HCT116 (cell line): ENCODE results near the gene PRPF31. TPM values are rescaled to one million over a fixed set of nuclear protein-coding genes. Genes with fewer than 3 reads are reported as not detected.

Experiments used
- ATAC-seq: fragments of 200-7000 bp; cut with Tn5 transposase; 2 replicates; pipeline ENCODE4 v1.9.1; 2020; ENCODE audit warnings: mild to moderate bottlenecking, moderate library complexity
- BruUV-seq: library from RNA; stranded (reverse); fragments of 400-500 nt; replicated peaks from 2 replicates; lab custom pipeline; 2021; lab: Mats Ljungman, UMichigan
- CTCF ChIA-PET: fragments of 300-600 bp; sonication (Branson Sonifier 250); formaldehyde crosslinking; loops from one replicate; lab custom pipeline; 2021; ENCODE audit warnings: antibody characterized with exemption; lab: Charles Lee
- POLR2A ChIA-PET: fragments of 300-600, 350-600 bp; sonication (Branson Sonifier 250); formaldehyde crosslinking; loops from one replicate; lab custom pipeline; 2021; ENCODE audit warnings: antibody characterized with exemption; lab: Charles Lee
- RAD21 ChIA-PET, 2 experiments: fragments of 300-600 bp; sonication (Branson Sonifier 250); formaldehyde crosslinking; loops; one replicate each; lab custom pipeline; 2023; ENCODE audit warnings: low total read pairs in 2 of 2; ENCODE audit not compliant: uncharacterized antibody in 2 of 2, unreplicated experiment in 2 of 2, low non-redundant PET in 1 of 2; lab: Charles Lee
- DNase-seq: peaks from one replicate; pipeline ENCODE4 v3.0.0-alpha.2; 2010; ENCODE audit warnings: low read depth, low spot score
- H2AFZ ChIP-seq: fragments of 200-600 bp; shearing (Covaris generic), sonication (generic); 2 replicates; pipeline ENCODE4 v1.6.1; 2017; ENCODE audit warnings: low read depth, mixed run types, mixed read lengths, antibody characterized with exemption, low read length; ENCODE audit not compliant: poor library complexity, severe bottlenecking
- H3K27ac ChIP-seq: 2 replicates; pipeline ENCODE4 v1.5.1; 2012; ENCODE audit warnings: low read depth, low read length
- H3K27me3 ChIP-seq: fragments of 200-600 bp; sonication (generic); 2 replicates; pipeline ENCODE4 v1.6.1; 2016; ENCODE audit warnings: mixed run types, low read length, mixed read lengths; ENCODE audit not compliant: insufficient read depth
- H3K36me3 ChIP-seq, 2 experiments: fragments of 200-500 bp in 1 of 2; fragments of 200-600 bp in 1 of 2; sonication (Bioruptor generic) in 1 of 2; sonication (generic) in 1 of 2; 2 replicates each; pipeline versions ENCODE4 v1.5.1 to v1.6.1; 2014 to 2016; ENCODE audit warnings: low read length in 2 of 2, inconsistent platforms in 1 of 2, mixed read lengths in 1 of 2, mixed run types in 1 of 2; ENCODE audit not compliant: insufficient read depth in 2 of 2, control insufficient read depth in 1 of 2
- H3K4me1 ChIP-seq, 2 experiments: fragments of 200-600 bp in 1 of 2; sonication (generic) in 1 of 2; 2 replicates each; pipeline versions ENCODE4 v1.5.1 to v1.6.1; 2012 to 2017; ENCODE audit warnings: low read length in 2 of 2, inconsistent platforms in 1 of 2, mild to moderate bottlenecking in 1 of 2, mixed read lengths in 1 of 2, mixed run types in 1 of 2, moderate library complexity in 1 of 2; ENCODE audit not compliant: insufficient read depth in 2 of 2, control insufficient read depth in 1 of 2
- H3K4me2 ChIP-seq: fragments of 200-600 bp; sonication (generic); 2 replicates; pipeline ENCODE4 v1.6.1; 2017; ENCODE audit warnings: mixed run types, low read length, mixed read lengths
- H3K4me3 ChIP-seq, 2 experiments: fragments of 200-600 bp in 1 of 2; sonication (generic) in 1 of 2; replicated peaks in 1 of 2; 2 replicates each; pipeline ENCODE4 v1.5.1; 2011 to 2016; ENCODE audit warnings: low read length in 2 of 2, control low read depth in 1 of 2, low read depth in 1 of 2, mild to moderate bottlenecking in 1 of 2, mixed read lengths in 1 of 2, mixed run types in 1 of 2
- H3K79me2 ChIP-seq: fragments of 200-600 bp; sonication (generic); 2 replicates; pipeline ENCODE4 v1.6.1; 2017; ENCODE audit warnings: mild to moderate bottlenecking, mixed run types, low read length, moderate library complexity, mixed read lengths; ENCODE audit not compliant: insufficient read depth
- H3K9ac ChIP-seq: fragments of 200-600 bp; sonication (generic); 2 replicates; pipeline ENCODE4 v1.6.1; 2016; ENCODE audit warnings: low read length, mixed read lengths
- H3K9me2 ChIP-seq: fragments of 200-600 bp; sonication (generic), shearing (Covaris generic); 2 replicates; pipeline ENCODE4 v1.6.1; 2017; ENCODE audit warnings: mixed run types, mild to moderate bottlenecking, moderate library complexity; ENCODE audit not compliant: insufficient read depth
- H3K9me3 ChIP-seq, 2 experiments: fragments of 200-500 bp in 1 of 2; fragments of 200-600 bp in 1 of 2; sonication (Bioruptor generic) in 1 of 2; sonication (generic) in 1 of 2; 2 replicates each; pipeline ENCODE4 v1.6.1; 2014 to 2017; ENCODE audit warnings: low read length in 2 of 2, mixed read lengths in 2 of 2, inconsistent platforms in 1 of 2, low read depth in 1 of 2, mild to moderate bottlenecking in 1 of 2, mixed run types in 1 of 2, moderate library complexity in 1 of 2; ENCODE audit not compliant: control insufficient read depth in 1 of 2, insufficient read depth in 1 of 2
- H4K20me1 ChIP-seq: fragments of 200-600 bp; sonication (generic), shearing (Covaris generic); 2 replicates; pipeline ENCODE4 v1.6.1; 2017; ENCODE audit warnings: mixed run types, mild to moderate bottlenecking, moderate library complexity; ENCODE audit not compliant: insufficient read depth
- ATF3 ChIP-seq: IDR thresholded peaks from 2 replicates; pipeline ENCODE4 v1.6.1; 2012
- CBX3 ChIP-seq: IDR thresholded peaks from 2 replicates; pipeline ENCODE4 v1.6.1; 2012; ENCODE audit warnings: low read depth
- CEBPB ChIP-seq: IDR thresholded peaks from 2 replicates; pipeline ENCODE4 v1.6.1; 2012; ENCODE audit warnings: low read depth
- CTCF ChIP-seq, 3 experiments: fragments of 200-600 bp in 1 of 3; sonication (generic) in 1 of 3; IDR thresholded peaks in 2 of 3; conservative IDR thresholded peaks in 1 of 3; 2 replicates each; pipeline ENCODE4 v1.5.1; 2012 to 2017; ENCODE audit warnings: low read depth in 2 of 3, low read length in 2 of 3, antibody characterized with exemption in 1 of 3, borderline replicate concordance in 1 of 3, control low read depth in 1 of 3, mild to moderate bottlenecking in 1 of 3, mixed read lengths in 1 of 3, mixed run types in 1 of 3, moderate library complexity in 1 of 3; ENCODE audit not compliant: insufficient read depth in 1 of 3
- EGR1 ChIP-seq: IDR thresholded peaks from 2 replicates; pipeline ENCODE4 v1.6.1; 2012; ENCODE audit warnings: low read depth
- ELF1 ChIP-seq: IDR thresholded peaks from 2 replicates; pipeline ENCODE4 v1.6.1; 2012; ENCODE audit warnings: low read depth, borderline replicate concordance
- EZH2phosphoT487 ChIP-seq: fragments of 200-600 bp; IDR thresholded peaks from 2 replicates; pipeline ENCODE4 v1.6.1; 2018; ENCODE audit warnings: antibody characterized with exemption, borderline replicate concordance
- POLR2A ChIP-seq: IDR thresholded peaks from 2 replicates; pipeline ENCODE4 v1.7.0; 2011; ENCODE audit warnings: borderline replicate concordance; ENCODE audit not compliant: insufficient read depth, insufficient read length; ENCODE audit errors: extremely low read depth
- POLR2AphosphoS5 ChIP-seq: IDR thresholded peaks from 2 replicates; pipeline ENCODE4 v1.6.1; 2011; ENCODE audit warnings: mild to moderate bottlenecking, low read depth, low read length, moderate library complexity
- SP1 ChIP-seq: IDR thresholded peaks from 2 replicates; pipeline ENCODE4 v1.6.1; 2012; ENCODE audit warnings: low read depth
- TCF7L2 ChIP-seq: IDR thresholded peaks from 2 replicates; pipeline ENCODE4 v1.7.0; 2011; ENCODE audit warnings: borderline replicate concordance, inconsistent platforms; ENCODE audit not compliant: insufficient read depth, insufficient read length; ENCODE audit errors: extremely low read depth
- YY1 ChIP-seq: IDR thresholded peaks from 2 replicates; pipeline ENCODE4 v1.6.1; 2011; ENCODE audit warnings: low read length, low read depth, moderate library complexity, mild to moderate bottlenecking; ENCODE audit not compliant: insufficient replicate concordance; ENCODE audit errors: extremely low read depth
- ZBTB33 ChIP-seq: IDR thresholded peaks from 2 replicates; pipeline ENCODE4 v1.6.1; 2011; ENCODE audit warnings: mild to moderate bottlenecking, low read length, moderate library complexity; ENCODE audit not compliant: insufficient replicate concordance; ENCODE audit errors: extremely low read depth
- ZNF274 ChIP-seq: fragments of 200-500 bp; sonication (Bioruptor generic); IDR thresholded peaks from 2 replicates; pipeline ENCODE4 v1.6.1; 2014; ENCODE audit warnings: mild to moderate bottlenecking, low read depth, low read length, inconsistent platforms
- intact Hi-C: fragments of 100-400 bp; cut with micrococcal nuclease; formaldehyde crosslinking; loops from 2 replicates; pipeline ENCODE4 v1.10.0; 2022
- total RNA-seq: library from RNA; stranded (reverse); gene quantifications from one replicate; pipeline ENCODE4 v1.2.1, GENCODE V29; 2021; ENCODE audit not compliant: unreplicated experiment

Gene PRPF31
- total RNA-seq, 1 experiment from 2014 or later, result 99.0 TPM

GRCh38 chr19:54142166-54142780 is 26.7 kb downstream of the PRPF31 start (continued):
- no peak for TF ChIP-seq ZBTB33

- Histone ChIP-seq H4K20me1 (no peaks in the 10 kb centered on the region), H3K4me3 (no peak overlapping the region), H3K9ac (no peak overlapping the region), H3K27me3 (no peaks in the 10 kb centered on the region), H3K36me3 (peaks cover 62 to 72% of the 10 kb centered on the region in 2 experiments; a peak in 3 of 4 replicates), H3K9me2 (no peaks in the 10 kb centered on the region), H3K4me2 (no peak overlapping the region), H3K27ac (no peak overlapping the region), H2AFZ (no peak overlapping the region), H3K79me2 (peaks cover 34% of the 10 kb centered on the region), H3K4me1 (no peaks in the 10 kb centered on the region), H3K9me3 (no peaks in the 10 kb centered on the region)
- ChIA-PET CTCF (no interaction called here), POLR2A (no interaction called here), RAD21 (no interaction called here)
- ATAC-seq (no peak), DNase-seq (no peak)
- BruUV-seq, result no TSS peak
- intact Hi-C loops, result no loop called here
- no peak for TF ChIP-seq CEBPB
- no peak for TF ChIP-seq SP1
- no peak for TF ChIP-seq CTCF (IDR thresholded peaks at IDR 0.05 in 2 of 3, conservative IDR thresholded peaks at IDR 0.05 in 1 of 3; ENCODE audit: borderline replicate concordance in 1 of 3, insufficient read depth in 1 of 3, low read depth in 2 of 3, low read length in 2 of 3)
- no peak for TF ChIP-seq ELF1
- no peak for TF ChIP-seq EZH2phosphoT487
- TF ChIP-seq CBX3, result no peak
- TF ChIP-seq ZBTB33, result no peak
- no peak for TF ChIP-seq ATF3
- TF ChIP-seq EGR1, result no peak
- no peak for TF ChIP-seq ZNF274
- no peak for TF ChIP-seq YY1
- TF ChIP-seq POLR2AphosphoS5, result no peak
- no peak for TF ChIP-seq TCF7L2
- no peak for TF ChIP-seq POLR2A
Observed at GRCh38 chr19:54145541-54146158, 30.1 kb downstream of the PRPF31 start.
